ENCODE data around the gene GRM1.
"Not testable (repeated sequence)": the region's sequence is repeated elsewhere in the genome, so short reads cannot be mapped to it uniquely, and the experiment has no call there.

GRCh38 chr6:146271163-146271562 is 242.3 kb downstream of the GRM1 start:
- TF ChIP-seq CTCF (IDR thresholded peaks at IDR 0.05); POLR2AphosphoS5 (IDR thresholded peaks at IDR 0.05); POLR2A (IDR thresholded peaks at IDR 0.05; ENCODE audit: low read depth): not testable (repeated sequence)
